ENCODE measurements around the gene PRELP. TPM values are rescaled to one million over a fixed set of nuclear protein-coding genes. Genes with fewer than 3 reads are reported as not detected.

The PRELP gene
- total and polyA plus RNA-seq, 2 donors (not counting 1 experiment from before 2014, with no cell fraction given), result not detected

DNA sequence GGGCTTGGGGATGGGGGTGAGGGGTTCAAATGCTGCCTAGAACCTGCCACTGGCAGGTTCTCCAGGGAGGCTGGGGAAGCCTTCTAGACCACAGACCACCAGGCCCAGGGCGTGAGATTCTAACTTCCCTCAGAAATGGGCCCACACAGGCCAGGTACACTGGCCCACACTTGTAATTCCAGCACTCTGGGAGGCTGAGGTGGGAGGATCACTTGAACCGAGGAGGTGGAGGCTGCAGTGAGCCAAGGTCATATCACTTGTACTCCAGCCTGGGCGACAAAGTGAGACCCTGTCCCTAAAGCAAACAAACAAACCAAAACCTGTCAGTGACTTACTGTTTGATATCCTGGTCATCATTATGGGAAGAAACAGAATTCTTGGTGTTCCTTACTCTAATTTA is 50.1 kb downstream of the PRELP start:
- H3K27me3 Mint-ChIP-seq, result no peaks in the 10 kb centered on the region
- intact Hi-C loops (cut with micrococcal nuclease), result no loop called here
- DNase-seq (no peak), ATAC-seq (ENCODE audit: low read depth) (no peak)
- Histone ChIP-seq H3K27ac (ENCODE audit: low read length in 2 of 2) (no peak overlapping the region), H3K27me3 (replicated peaks in 1 of 4; ENCODE audit: control extremely low read depth in 1 of 4, control insufficient read depth in 3 of 4, insufficient read depth in 4 of 4, low read length in 3 of 4) (no peaks in the 10 kb centered on the region), H3K9me3 (ENCODE audit: control extremely low read depth in 1 of 3, control insufficient read depth in 2 of 3, insufficient read depth in 1 of 3, low read length in 2 of 3) (no peaks in the 10 kb centered on the region), H3K4me3 (ENCODE audit: control extremely low read depth in 1 of 5, extremely low read depth in 1 of 5, insufficient read depth in 1 of 5, low read depth in 2 of 5, low read length in 4 of 5) (no peak overlapping the region), H4K20me1 (ENCODE audit: control insufficient read depth, insufficient read depth, low read length, poor library complexity, severe bottlenecking) (no peaks in the 10 kb centered on the region), H3K79me2 (ENCODE audit: control insufficient read depth, insufficient read depth, low read length) (no peaks in the 10 kb centered on the region), H2AFZ (ENCODE audit: insufficient read depth, low read depth, low read length, poor library complexity, severe bottlenecking) (no peak overlapping the region), H3K4me1 (ENCODE audit: control insufficient read depth in 2 of 2, insufficient read depth in 2 of 2, low read length in 2 of 2) (no peaks in the 10 kb centered on the region), H3K4me2 (replicated peaks; ENCODE audit: low read depth, low read length, poor library complexity, severe bottlenecking) (no peak overlapping the region), H3K9ac (ENCODE audit: low read length) (no peak overlapping the region), H3K36me3 (replicated peaks in 1 of 2; ENCODE audit: control extremely low read depth in 1 of 2, control insufficient read depth in 1 of 2, extremely low read depth in 1 of 2, insufficient read depth in 2 of 2, low read length in 1 of 2) (no peaks in the 10 kb centered on the region)
- H3K27ac Mint-ChIP-seq, result no peak overlapping the region
- WGBS (ENCODE audit: insufficient coverage), result 83% methylated on average over 1 of the region's 3 CpGs
- POLR2A ChIA-PET, result interaction anchor here (0.7 kb wide), 1 partner anchor 1529 kb away, joined by 3 read pairs; no protein-coding TSS in a partner anchor
- TF ChIP-seq, protein P1, sequence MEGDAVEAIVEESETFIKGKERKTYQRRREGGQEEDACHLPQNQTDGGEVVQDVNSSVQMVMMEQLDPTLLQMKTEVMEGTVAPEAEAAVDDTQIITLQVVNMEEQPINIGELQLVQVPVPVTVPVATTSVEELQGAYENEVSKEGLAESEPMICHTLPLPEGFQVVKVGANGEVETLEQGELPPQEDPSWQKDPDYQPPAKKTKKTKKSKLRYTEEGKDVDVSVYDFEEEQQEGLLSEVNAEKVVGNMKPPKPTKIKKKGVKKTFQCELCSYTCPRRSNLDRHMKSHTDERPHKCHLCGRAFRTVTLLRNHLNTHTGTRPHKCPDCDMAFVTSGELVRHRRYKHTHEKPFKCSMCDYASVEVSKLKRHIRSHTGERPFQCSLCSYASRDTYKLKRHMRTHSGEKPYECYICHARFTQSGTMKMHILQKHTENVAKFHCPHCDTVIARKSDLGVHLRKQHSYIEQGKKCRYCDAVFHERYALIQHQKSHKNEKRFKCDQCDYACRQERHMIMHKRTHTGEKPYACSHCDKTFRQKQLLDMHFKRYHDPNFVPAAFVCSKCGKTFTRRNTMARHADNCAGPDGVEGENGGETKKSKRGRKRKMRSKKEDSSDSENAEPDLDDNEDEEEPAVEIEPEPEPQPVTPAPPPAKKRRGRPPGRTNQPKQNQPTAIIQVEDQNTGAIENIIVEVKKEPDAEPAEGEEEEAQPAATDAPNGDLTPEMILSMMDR (IDR thresholded peaks at IDR 0.05), result no peak
- no peak for TF ChIP-seq EZH2 (IDR thresholded peaks at IDR 0.05; ENCODE audit: borderline replicate concordance, insufficient read depth, low read depth, low read length, poor library complexity, severe bottlenecking)
- no peak overlapping the region for H3K4me3 Mint-ChIP-seq
- no peaks in the 10 kb centered on the region for H3K9me3 Mint-ChIP-seq (ENCODE audit: insufficient read depth)
- CTCF ChIA-PET, result no interaction called here
- no peaks in the 10 kb centered on the region for H3K4me1 Mint-ChIP-seq

DNA sequence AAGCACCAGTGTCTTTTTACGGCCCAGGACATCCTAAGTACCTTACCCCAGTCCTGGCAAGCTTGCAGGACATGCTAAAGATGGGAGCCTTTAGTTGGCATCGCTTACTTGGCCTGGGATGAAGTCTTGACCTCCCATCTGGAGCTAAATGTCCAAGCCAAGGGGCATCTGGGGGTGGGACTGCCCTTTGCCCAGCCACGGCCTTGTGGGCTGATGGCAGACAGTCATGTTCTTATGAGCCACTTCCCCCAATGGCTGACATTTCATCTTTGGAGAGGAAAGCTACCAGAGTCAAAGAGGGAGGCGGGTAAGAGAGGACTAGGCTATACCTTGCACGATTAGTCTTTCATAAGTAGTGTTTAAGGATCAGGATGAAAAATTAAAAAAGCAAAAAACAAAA is 50.5 kb downstream of the PRELP start:
- no peak overlapping the region for H3K4me3 ChIP-seq (ENCODE audit: control extremely low read depth in 1 of 5, extremely low read depth in 1 of 5, insufficient read depth in 1 of 5, low read depth in 2 of 5, low read length in 4 of 5)
- H3K27me3 ChIP-seq (replicated peaks in 1 of 4; ENCODE audit: control extremely low read depth in 1 of 4, control insufficient read depth in 3 of 4, insufficient read depth in 4 of 4, low read length in 3 of 4), result no peaks in the 10 kb centered on the region
- no peak overlapping the region for H3K9ac ChIP-seq (ENCODE audit: low read length)
- no peaks in the 10 kb centered on the region for H3K79me2 ChIP-seq (ENCODE audit: control insufficient read depth, insufficient read depth, low read length)
- no peak overlapping the region for H3K27ac ChIP-seq (ENCODE audit: low read length in 2 of 2)
- no peak overlapping the region for H3K4me2 ChIP-seq (replicated peaks; ENCODE audit: low read depth, low read length, poor library complexity, severe bottlenecking)
- H3K4me1 ChIP-seq (ENCODE audit: control insufficient read depth in 2 of 2, insufficient read depth in 2 of 2, low read length in 2 of 2), result no peaks in the 10 kb centered on the region
- H3K27me3 Mint-ChIP-seq, result no peaks in the 10 kb centered on the region
- H3K4me3 Mint-ChIP-seq, result no peak overlapping the region
- DNase-seq, result no peak
- WGBS (ENCODE audit: insufficient coverage), result 100% methylated on average over 2 of the region's 5 CpGs
- no peaks in the 10 kb centered on the region for H3K36me3 ChIP-seq (replicated peaks in 1 of 2; ENCODE audit: control extremely low read depth in 1 of 2, control insufficient read depth in 1 of 2, extremely low read depth in 1 of 2, insufficient read depth in 2 of 2, low read length in 1 of 2)
- TF ChIP-seq, protein P1 (IDR thresholded peaks at IDR 0.05), result no peak
- no peak for TF ChIP-seq EZH2 (IDR thresholded peaks at IDR 0.05; ENCODE audit: borderline replicate concordance, insufficient read depth, low read depth, low read length, poor library complexity, severe bottlenecking)
- H4K20me1 ChIP-seq (ENCODE audit: control insufficient read depth, insufficient read depth, low read length, poor library complexity, severe bottlenecking), result no peaks in the 10 kb centered on the region
- no peaks in the 10 kb centered on the region for H3K9me3 Mint-ChIP-seq (ENCODE audit: insufficient read depth)
- no peak for ATAC-seq (ENCODE audit: low read depth)
- no peaks in the 10 kb centered on the region for H3K9me3 ChIP-seq (ENCODE audit: control extremely low read depth in 1 of 3, control insufficient read depth in 2 of 3, insufficient read depth in 1 of 3, low read length in 2 of 3)
- intact Hi-C loops (cut with micrococcal nuclease), result no loop called here
- no peaks in the 10 kb centered on the region for H3K4me1 Mint-ChIP-seq
- ChIA-PET POLR2A (no interaction called here), CTCF (interaction anchor here (0.9 kb wide), 1 partner anchor 176 kb away, joined by 4 read pairs; no protein-coding TSS in a partner anchor)
- no peak overlapping the region for H2AFZ ChIP-seq (ENCODE audit: insufficient read depth, low read depth, low read length, poor library complexity, severe bottlenecking)
- H3K27ac Mint-ChIP-seq, result no peak overlapping the region

Data from B cell (primary cell).